OCI-LY7 (cell line): ENCODE results near the gene DCLK3. TPM values are rescaled to one million over a fixed set of nuclear protein-coding genes. Genes with fewer than 3 reads are reported as not detected.

Source experiments
- BruUV-seq: library from RNA; stranded (reverse); fragments of 400-500 nt; replicated peaks from 2 replicates; lab custom pipeline; 2021; lab: Mats Ljungman, UMichigan
- CTCF ChIA-PET: fragments of 300-600 bp; sonication (Branson Sonifier 250); formaldehyde crosslinking; loops from one replicate; lab custom pipeline; 2022; ENCODE audit warnings: antibody characterized with exemption; ENCODE audit not compliant: unreplicated experiment; lab: Charles Lee
- POLR2A ChIA-PET: fragments of 300-600 bp; sonication (Branson Sonifier 250); formaldehyde crosslinking; loops from one replicate; lab custom pipeline; 2022; ENCODE audit warnings: antibody characterized with exemption; lab: Charles Lee
- DNase-seq: peaks from one replicate; pipeline ENCODE4 v3.0.0-alpha.2; 2015; ENCODE audit warnings: low spot score
- H2AFZ ChIP-seq: fragments of 200-600 bp; sonication (generic), shearing (Covaris generic); 2 replicates; pipeline ENCODE4 v1.6.1; 2014; ENCODE audit warnings: mild to moderate bottlenecking, antibody characterized with exemption, low read length, moderate library complexity
- H3K27ac ChIP-seq: fragments of 200-600 bp; sonication (generic); 2 replicates; pipeline ENCODE4 v1.5.1; 2014; ENCODE audit warnings: mixed run types, low read depth, mild to moderate bottlenecking, moderate library complexity, low read length, inconsistent platforms; ENCODE audit not compliant: poor library complexity, severe bottlenecking
- H3K36me3 ChIP-seq: fragments of 200-600 bp; sonication (generic); 2 replicates; pipeline ENCODE4 v1.6.1; 2014; ENCODE audit warnings: mild to moderate bottlenecking, antibody characterized with exemption, low read length, moderate library complexity, mixed read lengths; ENCODE audit not compliant: insufficient read depth
- H3K4me1 ChIP-seq: fragments of 200-600 bp; sonication (generic); 2 replicates; pipeline ENCODE4 v1.5.1; 2014; ENCODE audit warnings: mild to moderate bottlenecking, low read length; ENCODE audit not compliant: insufficient read depth, poor library complexity, severe bottlenecking
- H3K4me2 ChIP-seq: fragments of 200-600 bp; sonication (generic); 2 replicates; pipeline ENCODE4 v1.6.1; 2014; ENCODE audit warnings: mild to moderate bottlenecking, low read length
- H3K4me3 ChIP-seq: fragments of 200-600 bp; sonication (generic); 2 replicates; pipeline ENCODE4 v1.5.1; 2014; ENCODE audit warnings: mild to moderate bottlenecking, low read depth, low read length; ENCODE audit not compliant: poor library complexity, severe bottlenecking
- H3K79me2 ChIP-seq: fragments of 200-600 bp; sonication (generic); 2 replicates; pipeline ENCODE4 v1.6.1; 2016; ENCODE audit warnings: low read depth, mild to moderate bottlenecking, low read length, moderate library complexity, mixed read lengths; ENCODE audit not compliant: insufficient read depth
- H3K9me2 ChIP-seq: fragments of 200-600 bp; sonication (generic); 2 replicates; pipeline ENCODE4 v1.6.1; 2016; ENCODE audit warnings: mild to moderate bottlenecking, low read length, mixed read lengths; ENCODE audit not compliant: insufficient read depth
- H3K9me3 ChIP-seq: fragments of 200-600 bp; sonication (generic); 2 replicates; pipeline ENCODE4 v1.6.1; 2014; ENCODE audit warnings: mild to moderate bottlenecking, mixed run types, low read length, mixed read lengths
- H4K20me1 ChIP-seq: fragments of 200-600 bp; sonication (generic); 2 replicates; pipeline ENCODE4 v1.6.1; 2014; ENCODE audit warnings: mild to moderate bottlenecking, antibody characterized with exemption, low read length, moderate library complexity, mixed read lengths; ENCODE audit not compliant: insufficient read depth
- CTCF ChIP-seq: fragments of 200-600 bp; sonication (generic); conservative IDR thresholded peaks from 2 replicates; pipeline ENCODE4 v1.5.1; 2014; ENCODE audit warnings: mild to moderate bottlenecking, antibody characterized with exemption, low read length, moderate library complexity, mixed read lengths
- EZH2phosphoT487 ChIP-seq: fragments of 200-600 bp; sonication (generic); IDR thresholded peaks from 2 replicates; pipeline ENCODE4 v1.6.1; 2018; ENCODE audit warnings: low read depth, borderline replicate concordance, mild to moderate bottlenecking, mixed run types, antibody characterized with exemption, low read length, moderate library complexity, mixed read lengths
- intact Hi-C: fragments of 100-400 bp; cut with micrococcal nuclease; formaldehyde crosslinking; loops from one replicate; pipeline ENCODE4 v1.10.0; 2022; ENCODE audit not compliant: unreplicated experiment
- total RNA-seq, 2 experiments: library from RNA; depleted of rRNA in 1 of 2; stranded (reverse); fragments of >200 nt in 1 of 2; shearing (Covaris generic) in 1 of 2; gene quantifications; 2 replicates each; pipeline ENCODE4 v1.2.3, GENCODE V29; 2014 to 2022

DCLK3 gene
- total RNA-seq, 2 experiments from 2014 or later, result not detected

- TF ChIP-seq CTCF, result no peak
- TF ChIP-seq EZH2phosphoT487, result no peak
- Histone ChIP-seq H3K9me3 (no peaks in the 10 kb centered on the region), H3K79me2 (no peaks in the 10 kb centered on the region), H4K20me1 (no peaks in the 10 kb centered on the region), H3K27ac (no peak overlapping the region), H3K4me3 (no peak overlapping the region), H3K9me2 (no peaks in the 10 kb centered on the region), H3K4me2 (no peak overlapping the region), H2AFZ (no peak overlapping the region), H3K4me1 (no peaks in the 10 kb centered on the region), H3K36me3 (no peaks in the 10 kb centered on the region)
- intact Hi-C loops, result no loop called here
- ChIA-PET CTCF (no interaction called here), POLR2A (interaction anchor here (0.7 kb wide), 1 partner anchor 1070 kb away, joined by 3 read pairs; no protein-coding TSS in a partner anchor)
- BruUV-seq, result no TSS peak
- DNase-seq, result no peak
Measured at GRCh38 chr3:36705015-36705414, 59.3 kb downstream of the DCLK3 start.

GRCh38 chr3:36704280-36704679 lies 60.1 kb downstream of the DCLK3 start:
- Histone ChIP-seq H3K4me1 (no peaks in the 10 kb centered on the region), H4K20me1 (no peaks in the 10 kb centered on the region), H3K4me2 (no peak overlapping the region), H3K4me3 (no peak overlapping the region), H2AFZ (no peak overlapping the region), H3K9me2 (no peaks in the 10 kb centered on the region), H3K79me2 (no peaks in the 10 kb centered on the region), H3K27ac (no peak overlapping the region), H3K9me3 (no peaks in the 10 kb centered on the region), H3K36me3 (no peaks in the 10 kb centered on the region)
- ChIA-PET POLR2A (interaction anchor here (0.6 kb wide), 2 partner anchors 13 to 26 kb away, joined by 3 read pairs; no protein-coding TSS in a partner anchor), CTCF (no interaction called here)
- BruUV-seq, result no TSS peak
- no peak for TF ChIP-seq EZH2phosphoT487
- TF ChIP-seq CTCF, result no peak
- DNase-seq, result no peak
- intact Hi-C loops, result no loop called here

- intact Hi-C loops, result loop anchor here (1.0 kb wide), 2 partner anchors 293 to 734 kb away; no protein-coding TSS in a partner anchor
- Histone ChIP-seq H3K4me1 (no peaks in the 10 kb centered on the region), H3K4me3 (no peak overlapping the region), H3K4me2 (no peak overlapping the region), H3K9me3 (no peaks in the 10 kb centered on the region), H4K20me1 (no peaks in the 10 kb centered on the region), H3K9me2 (no peaks in the 10 kb centered on the region), H3K36me3 (no peaks in the 10 kb centered on the region), H2AFZ (no peak overlapping the region), H3K79me2 (no peaks in the 10 kb centered on the region), H3K27ac (no peak overlapping the region)
- POLR2A ChIA-PET, result interaction anchor here (0.7 kb wide), 1 partner anchor 1121 kb away, joined by 4 read pairs; no protein-coding TSS in a partner anchor
- BruUV-seq, result no TSS peak
- TF ChIP-seq EZH2phosphoT487 (no peak), CTCF (peak; percentile 66)
- no peak for DNase-seq
- CTCF ChIA-PET, result no interaction called here
Measured at GRCh38 chr3:36701249-36701572, 63.1 kb downstream of the DCLK3 start.
